Panc1 (cell line): Measurements from ENCODE around the gene TMEM109. TPM values are rescaled to one million over a fixed set of nuclear protein-coding genes. Genes with fewer than 3 reads are reported as not detected.

ENCODE experiments used
- ATAC-seq: fragments of 200-7000 bp; cut with Tn5 transposase; 2 replicates; pipeline ENCODE4 v1.9.1; 2020; ENCODE audit warnings: mild to moderate bottlenecking, moderate library complexity
- BruUV-seq: library from RNA; stranded (reverse); fragments of 400-500 nt; replicated peaks from 2 replicates; lab custom pipeline; 2021; lab: Mats Ljungman, UMichigan
- CTCF ChIA-PET: fragments of 300-600 bp; sonication (Branson Sonifier 250); formaldehyde crosslinking; loops from one replicate; lab custom pipeline; 2022; ENCODE audit warnings: antibody characterized with exemption; lab: Charles Lee
- POLR2A ChIA-PET: fragments of 300-600 bp; sonication (Branson Sonifier 250); formaldehyde crosslinking; loops from one replicate; lab custom pipeline; 2022; ENCODE audit warnings: antibody characterized with exemption; lab: Charles Lee
- DNase-seq: peaks from one replicate; pipeline ENCODE4 v3.0.0-alpha.2; 2010; ENCODE audit warnings: low read depth, low spot score
- H3K27ac ChIP-seq: 2 replicates; pipeline ENCODE4 v1.5.1; 2011; ENCODE audit warnings: mild to moderate bottlenecking, low read length, inconsistent platforms
- H3K27me3 ChIP-seq: fragments of 200-500 bp; sonication (Bioruptor generic); 2 replicates; pipeline ENCODE4 v1.6.0; 2014; ENCODE audit warnings: low read length, inconsistent platforms; ENCODE audit not compliant: control insufficient read depth, insufficient read depth
- H3K36me3 ChIP-seq: fragments of 200-500 bp; sonication (Bioruptor generic); 2 replicates; pipeline ENCODE4 v1.5.1; 2014; ENCODE audit warnings: inconsistent platforms, mild to moderate bottlenecking, low read length, moderate library complexity; ENCODE audit not compliant: control insufficient read depth, insufficient read depth
- H3K4me1 ChIP-seq: 2 replicates; pipeline ENCODE4 v1.5.1; 2011; ENCODE audit warnings: inconsistent platforms, mild to moderate bottlenecking, low read length, moderate library complexity; ENCODE audit not compliant: control insufficient read depth, insufficient read depth
- H3K4me3 ChIP-seq, 2 experiments: 2 replicates each; pipeline ENCODE4 v1.5.1; 2011 to 2012; ENCODE audit warnings: low read depth in 2 of 2, low read length in 2 of 2, mild to moderate bottlenecking in 2 of 2, inconsistent platforms in 1 of 2, moderate library complexity in 1 of 2
- H3K9me3 ChIP-seq: fragments of 200-500 bp; sonication (Bioruptor generic); 2 replicates; pipeline ENCODE4 v1.5.1; 2014; ENCODE audit warnings: low read depth, mild to moderate bottlenecking, inconsistent platforms, low read length, moderate library complexity; ENCODE audit not compliant: control insufficient read depth, insufficient read depth
- POLR2AphosphoS5 ChIP-seq: IDR thresholded peaks from 2 replicates; pipeline ENCODE4 v1.6.1; 2012; ENCODE audit warnings: mild to moderate bottlenecking, low read depth, low read length, moderate library complexity
- SIN3A ChIP-seq: IDR thresholded peaks from 2 replicates; pipeline ENCODE4 v1.6.1; 2012; ENCODE audit warnings: low read depth, mild to moderate bottlenecking, low read length, moderate library complexity, borderline replicate concordance; ENCODE audit not compliant: insufficient read depth
- TCF7L2 ChIP-seq: IDR thresholded peaks from 2 replicates; pipeline ENCODE4 v1.6.1; 2011; ENCODE audit warnings: mild to moderate bottlenecking, low read depth, low read length, inconsistent platforms
- in situ Hi-C: cut with HindIII; loops from 2 replicates; pipeline ENCODE4 v1.10.0; 2016; ENCODE audit warnings: low sequenced_read_pairs, low pct_unique_long_range_greater_than_20kb
- intact Hi-C: fragments of 100-400 bp; cut with micrococcal nuclease; formaldehyde crosslinking; loops from one replicate; pipeline ENCODE4 v1.10.0; 2022; ENCODE audit not compliant: unreplicated experiment
- total RNA-seq: library from RNA; stranded (reverse); gene quantifications from one replicate; pipeline ENCODE4 v1.2.1, GENCODE V29; 2021; ENCODE audit not compliant: unreplicated experiment
- TF ChIP-seq, protein P1 (sequence below): fragments of 450-650 bp; IDR thresholded peaks from 2 replicates; pipeline ENCODE4 v1.5.1; 2017; ENCODE audit warnings: mild to moderate bottlenecking
- TF ChIP-seq, protein P2 (sequence below), 2 experiments: IDR thresholded peaks; 2 replicates each; pipeline ENCODE4 v1.6.1; 2011 to 2012; ENCODE audit warnings: low read depth in 2 of 2, control low read depth in 1 of 2, low read length in 1 of 2, mild to moderate bottlenecking in 1 of 2, moderate library complexity in 1 of 2; ENCODE audit not compliant: insufficient read depth in 1 of 2

TMEM109 gene
- total RNA-seq, 1 experiment from 2014 or later, result 91.8 TPM

DNA sequence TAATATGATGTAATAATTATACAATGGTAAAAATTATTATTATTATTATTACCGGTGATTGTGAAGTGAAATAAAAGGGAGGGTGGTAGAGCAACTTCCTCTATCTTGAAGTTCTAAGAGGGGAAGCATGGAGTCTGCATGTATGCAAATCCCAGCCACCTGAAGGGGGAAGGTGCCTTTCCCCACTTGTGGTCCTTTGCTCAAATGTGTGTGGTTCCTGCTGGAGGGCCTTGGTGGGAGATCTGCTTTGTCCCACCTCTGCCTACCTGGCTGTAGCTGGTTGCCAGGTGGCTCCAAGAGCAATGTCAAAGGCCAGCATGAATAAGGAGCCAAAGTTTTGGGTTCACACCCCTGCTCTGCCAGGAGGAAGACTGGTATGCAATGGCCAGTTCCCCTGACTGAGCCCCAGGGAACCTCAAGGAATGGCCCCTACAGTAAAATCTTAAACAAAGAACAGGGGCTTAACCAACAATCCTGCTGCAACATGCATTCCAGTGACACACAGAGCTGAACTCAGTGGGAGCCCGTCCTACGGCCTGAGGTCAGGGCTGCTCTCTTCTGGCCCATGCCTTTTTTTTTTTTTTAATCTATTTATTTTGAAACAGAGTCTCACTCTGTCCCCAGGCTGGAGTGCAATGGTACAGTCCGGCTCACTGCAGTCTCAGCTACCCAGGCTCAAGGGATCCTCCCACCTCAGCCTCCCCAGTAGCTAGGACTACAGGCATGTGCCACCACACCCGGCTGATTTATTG, 18.8 kb downstream of the TMEM109 start:
- DNase-seq (no peak), ATAC-seq (no peak)
- Histone ChIP-seq H3K27ac (no peak overlapping the region), H3K4me1 (no peaks in the 10 kb centered on the region), H3K4me3 (no peak overlapping the region), H3K9me3 (no peaks in the 10 kb centered on the region), H3K27me3 (no peaks in the 10 kb centered on the region), H3K36me3 (no peaks in the 10 kb centered on the region; the same call in 1 of the 2 replicates)
- no TSS peak for BruUV-seq
- intact Hi-C loops (no loop called here), in situ Hi-C loops (no loop called here)
- TF ChIP-seq POLR2AphosphoS5, result no peak
- no peak for TF ChIP-seq SIN3A
- TF ChIP-seq, protein P1, sequence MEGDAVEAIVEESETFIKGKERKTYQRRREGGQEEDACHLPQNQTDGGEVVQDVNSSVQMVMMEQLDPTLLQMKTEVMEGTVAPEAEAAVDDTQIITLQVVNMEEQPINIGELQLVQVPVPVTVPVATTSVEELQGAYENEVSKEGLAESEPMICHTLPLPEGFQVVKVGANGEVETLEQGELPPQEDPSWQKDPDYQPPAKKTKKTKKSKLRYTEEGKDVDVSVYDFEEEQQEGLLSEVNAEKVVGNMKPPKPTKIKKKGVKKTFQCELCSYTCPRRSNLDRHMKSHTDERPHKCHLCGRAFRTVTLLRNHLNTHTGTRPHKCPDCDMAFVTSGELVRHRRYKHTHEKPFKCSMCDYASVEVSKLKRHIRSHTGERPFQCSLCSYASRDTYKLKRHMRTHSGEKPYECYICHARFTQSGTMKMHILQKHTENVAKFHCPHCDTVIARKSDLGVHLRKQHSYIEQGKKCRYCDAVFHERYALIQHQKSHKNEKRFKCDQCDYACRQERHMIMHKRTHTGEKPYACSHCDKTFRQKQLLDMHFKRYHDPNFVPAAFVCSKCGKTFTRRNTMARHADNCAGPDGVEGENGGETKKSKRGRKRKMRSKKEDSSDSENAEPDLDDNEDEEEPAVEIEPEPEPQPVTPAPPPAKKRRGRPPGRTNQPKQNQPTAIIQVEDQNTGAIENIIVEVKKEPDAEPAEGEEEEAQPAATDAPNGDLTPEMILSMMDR, result no peak
- ChIA-PET POLR2A (no interaction called here), CTCF (no interaction called here)

DNA sequence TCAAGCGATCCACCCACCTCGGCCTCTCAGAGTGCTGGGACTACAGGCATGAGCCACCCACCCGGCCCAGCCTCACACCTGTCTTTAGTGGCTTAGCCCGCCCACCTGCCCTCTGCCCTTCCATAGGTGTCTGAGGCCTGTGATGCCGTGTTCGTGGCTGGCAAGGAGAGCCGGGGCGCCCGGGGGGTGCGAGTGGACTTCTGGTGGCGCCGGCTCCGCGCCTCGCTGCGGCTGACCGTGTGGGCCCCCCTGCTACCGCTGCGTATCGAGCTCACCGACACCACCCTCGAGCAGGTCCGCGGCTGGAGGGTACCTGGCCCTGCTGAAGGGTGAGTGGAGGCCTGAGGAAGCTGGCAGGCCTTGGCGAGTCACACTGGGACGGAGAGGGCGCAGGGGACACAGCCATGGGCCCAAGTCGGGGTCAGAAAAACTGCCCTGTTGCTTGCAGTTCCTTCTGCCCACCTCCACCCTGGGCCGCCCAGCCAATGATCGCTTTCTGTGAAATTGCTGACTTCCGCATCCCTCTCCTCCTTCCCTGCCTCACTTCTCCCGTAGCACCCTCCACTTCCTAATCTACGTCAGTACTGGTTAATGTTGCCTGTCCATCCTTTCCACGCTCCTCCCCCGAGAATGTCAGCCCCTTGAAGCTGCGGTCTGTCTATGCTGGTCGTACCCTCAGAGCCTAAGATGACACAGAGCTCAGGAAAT, 19.6 kb downstream of the TMEM109 start:
- ChIA-PET POLR2A (no interaction called here), CTCF (no interaction called here)
- DNase-seq (no peak), ATAC-seq (no peak)
- H3K27ac ChIP-seq, result no peak overlapping the region
- intact Hi-C loops (no loop called here), in situ Hi-C loops (no loop called here)
- no TSS peak for BruUV-seq
- H3K27me3 ChIP-seq, result no peaks in the 10 kb centered on the region
- H3K4me3 ChIP-seq, result no peak overlapping the region
- H3K4me1 ChIP-seq, result no peaks in the 10 kb centered on the region
- no peaks in the 10 kb centered on the region for H3K9me3 ChIP-seq
- no peaks in the 10 kb centered on the region for H3K36me3 ChIP-seq
- TF ChIP-seq, protein P1, result no peak
- no peak for TF ChIP-seq SIN3A
- TF ChIP-seq, protein P2, sequence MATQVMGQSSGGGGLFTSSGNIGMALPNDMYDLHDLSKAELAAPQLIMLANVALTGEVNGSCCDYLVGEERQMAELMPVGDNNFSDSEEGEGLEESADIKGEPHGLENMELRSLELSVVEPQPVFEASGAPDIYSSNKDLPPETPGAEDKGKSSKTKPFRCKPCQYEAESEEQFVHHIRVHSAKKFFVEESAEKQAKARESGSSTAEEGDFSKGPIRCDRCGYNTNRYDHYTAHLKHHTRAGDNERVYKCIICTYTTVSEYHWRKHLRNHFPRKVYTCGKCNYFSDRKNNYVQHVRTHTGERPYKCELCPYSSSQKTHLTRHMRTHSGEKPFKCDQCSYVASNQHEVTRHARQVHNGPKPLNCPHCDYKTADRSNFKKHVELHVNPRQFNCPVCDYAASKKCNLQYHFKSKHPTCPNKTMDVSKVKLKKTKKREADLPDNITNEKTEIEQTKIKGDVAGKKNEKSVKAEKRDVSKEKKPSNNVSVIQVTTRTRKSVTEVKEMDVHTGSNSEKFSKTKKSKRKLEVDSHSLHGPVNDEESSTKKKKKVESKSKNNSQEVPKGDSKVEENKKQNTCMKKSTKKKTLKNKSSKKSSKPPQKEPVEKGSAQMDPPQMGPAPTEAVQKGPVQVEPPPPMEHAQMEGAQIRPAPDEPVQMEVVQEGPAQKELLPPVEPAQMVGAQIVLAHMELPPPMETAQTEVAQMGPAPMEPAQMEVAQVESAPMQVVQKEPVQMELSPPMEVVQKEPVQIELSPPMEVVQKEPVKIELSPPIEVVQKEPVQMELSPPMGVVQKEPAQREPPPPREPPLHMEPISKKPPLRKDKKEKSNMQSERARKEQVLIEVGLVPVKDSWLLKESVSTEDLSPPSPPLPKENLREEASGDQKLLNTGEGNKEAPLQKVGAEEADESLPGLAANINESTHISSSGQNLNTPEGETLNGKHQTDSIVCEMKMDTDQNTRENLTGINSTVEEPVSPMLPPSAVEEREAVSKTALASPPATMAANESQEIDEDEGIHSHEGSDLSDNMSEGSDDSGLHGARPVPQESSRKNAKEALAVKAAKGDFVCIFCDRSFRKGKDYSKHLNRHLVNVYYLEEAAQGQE (IDR thresholded peaks at IDR 0.05; ENCODE audit: insufficient read depth in 1 of 2, low read depth in 2 of 2, low read length in 1 of 2), result no peak
- no peak for TF ChIP-seq POLR2AphosphoS5
- TF ChIP-seq TCF7L2, result no peak
